ENCODE results near the gene CLDN18. TPM values are rescaled to one million over a fixed set of nuclear protein-coding genes. Genes with fewer than 3 reads are reported as not detected.

CLDN18 gene
- total and polyA plus RNA-seq, 10 of the 15 experiments (the other 5 are each of a cell fraction or from before 2014, with no cell fraction given) = 0.05 to 0.28 (median 0.18) TPM; not detected in 1

GRCh38 chr3:137988982-137989381 is 21.0 kb upstream of the CLDN18 start (continued):
- TF ChIP-seq, protein P1, sequence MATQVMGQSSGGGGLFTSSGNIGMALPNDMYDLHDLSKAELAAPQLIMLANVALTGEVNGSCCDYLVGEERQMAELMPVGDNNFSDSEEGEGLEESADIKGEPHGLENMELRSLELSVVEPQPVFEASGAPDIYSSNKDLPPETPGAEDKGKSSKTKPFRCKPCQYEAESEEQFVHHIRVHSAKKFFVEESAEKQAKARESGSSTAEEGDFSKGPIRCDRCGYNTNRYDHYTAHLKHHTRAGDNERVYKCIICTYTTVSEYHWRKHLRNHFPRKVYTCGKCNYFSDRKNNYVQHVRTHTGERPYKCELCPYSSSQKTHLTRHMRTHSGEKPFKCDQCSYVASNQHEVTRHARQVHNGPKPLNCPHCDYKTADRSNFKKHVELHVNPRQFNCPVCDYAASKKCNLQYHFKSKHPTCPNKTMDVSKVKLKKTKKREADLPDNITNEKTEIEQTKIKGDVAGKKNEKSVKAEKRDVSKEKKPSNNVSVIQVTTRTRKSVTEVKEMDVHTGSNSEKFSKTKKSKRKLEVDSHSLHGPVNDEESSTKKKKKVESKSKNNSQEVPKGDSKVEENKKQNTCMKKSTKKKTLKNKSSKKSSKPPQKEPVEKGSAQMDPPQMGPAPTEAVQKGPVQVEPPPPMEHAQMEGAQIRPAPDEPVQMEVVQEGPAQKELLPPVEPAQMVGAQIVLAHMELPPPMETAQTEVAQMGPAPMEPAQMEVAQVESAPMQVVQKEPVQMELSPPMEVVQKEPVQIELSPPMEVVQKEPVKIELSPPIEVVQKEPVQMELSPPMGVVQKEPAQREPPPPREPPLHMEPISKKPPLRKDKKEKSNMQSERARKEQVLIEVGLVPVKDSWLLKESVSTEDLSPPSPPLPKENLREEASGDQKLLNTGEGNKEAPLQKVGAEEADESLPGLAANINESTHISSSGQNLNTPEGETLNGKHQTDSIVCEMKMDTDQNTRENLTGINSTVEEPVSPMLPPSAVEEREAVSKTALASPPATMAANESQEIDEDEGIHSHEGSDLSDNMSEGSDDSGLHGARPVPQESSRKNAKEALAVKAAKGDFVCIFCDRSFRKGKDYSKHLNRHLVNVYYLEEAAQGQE (IDR thresholded peaks at IDR 0.05; ENCODE audit: low read depth, low read length) = no peak
- TF ChIP-seq, protein P2, sequence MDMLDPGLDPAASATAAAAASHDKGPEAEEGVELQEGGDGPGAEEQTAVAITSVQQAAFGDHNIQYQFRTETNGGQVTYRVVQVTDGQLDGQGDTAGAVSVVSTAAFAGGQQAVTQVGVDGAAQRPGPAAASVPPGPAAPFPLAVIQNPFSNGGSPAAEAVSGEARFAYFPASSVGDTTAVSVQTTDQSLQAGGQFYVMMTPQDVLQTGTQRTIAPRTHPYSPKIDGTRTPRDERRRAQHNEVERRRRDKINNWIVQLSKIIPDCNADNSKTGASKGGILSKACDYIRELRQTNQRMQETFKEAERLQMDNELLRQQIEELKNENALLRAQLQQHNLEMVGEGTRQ (IDR thresholded peaks at IDR 0.05; ENCODE audit: borderline replicate concordance, low read depth, low read length) = no peak
- TF ChIP-seq TAF1 (IDR thresholded peaks at IDR 0.05; ENCODE audit: borderline replicate concordance, low read depth, low read length) (0 out of 2 replicates have a peak, but pooled peaks have one; percentile 34), FOXM1 (IDR thresholded peaks at IDR 0.05; ENCODE audit: low read depth, low read length) (peak; percentile 76; the same call in 1 of the 2 replicates), IKZF2 (IDR thresholded peaks at IDR 0.05) (peak; percentile 83 to 87), NFXL1 (IDR thresholded peaks at IDR 0.05; ENCODE audit: borderline replicate concordance) (no peak), FOXK2 (IDR thresholded peaks at IDR 0.05) (no peak), NR2F1 (conservative IDR thresholded peaks at IDR 0.05) (peak; percentile 93), TCF12 (IDR thresholded peaks at IDR 0.05; ENCODE audit: low read depth, low read length) (peak; percentile 62; the same call in 1 of the 2 replicates), RBBP5 (conservative IDR thresholded peaks at IDR 0.05) (no peak), GABPA (IDR thresholded peaks at IDR 0.05; ENCODE audit: low read depth) (0 out of 2 replicates have a peak, but pooled peaks have one; percentile 24), IRF4 (IDR thresholded peaks at IDR 0.05; ENCODE audit: low read depth, low read length) (peak; percentile 89), ATF7 (IDR thresholded peaks at IDR 0.05; ENCODE audit: low read depth) (peak; percentile 67), MYB (IDR thresholded peaks at IDR 0.05; ENCODE audit: borderline replicate concordance, low read depth, low read length) (no peak), ZSCAN29 (IDR thresholded peaks at IDR 0.05) (no peak), PAX5 (IDR thresholded peaks at IDR 0.05; ENCODE audit: borderline replicate concordance, low read depth, low read length) (peak; percentile 83; the same call in 1 of the 2 replicates), RFX5 (IDR thresholded peaks at IDR 0.05; ENCODE audit: low read depth, low read length) (no peak), SPI1 (IDR thresholded peaks at IDR 0.05; ENCODE audit: borderline replicate concordance, insufficient read depth, low read depth, low read length) (no peak), ELK1 (IDR thresholded peaks at IDR 0.05; ENCODE audit: low read depth, low read length) (no peak), CREB1 (IDR thresholded peaks at IDR 0.05; ENCODE audit: low read depth) (peak; percentile 44; the same call in 1 of the 2 replicates)
- TF ChIP-seq, protein P3, sequence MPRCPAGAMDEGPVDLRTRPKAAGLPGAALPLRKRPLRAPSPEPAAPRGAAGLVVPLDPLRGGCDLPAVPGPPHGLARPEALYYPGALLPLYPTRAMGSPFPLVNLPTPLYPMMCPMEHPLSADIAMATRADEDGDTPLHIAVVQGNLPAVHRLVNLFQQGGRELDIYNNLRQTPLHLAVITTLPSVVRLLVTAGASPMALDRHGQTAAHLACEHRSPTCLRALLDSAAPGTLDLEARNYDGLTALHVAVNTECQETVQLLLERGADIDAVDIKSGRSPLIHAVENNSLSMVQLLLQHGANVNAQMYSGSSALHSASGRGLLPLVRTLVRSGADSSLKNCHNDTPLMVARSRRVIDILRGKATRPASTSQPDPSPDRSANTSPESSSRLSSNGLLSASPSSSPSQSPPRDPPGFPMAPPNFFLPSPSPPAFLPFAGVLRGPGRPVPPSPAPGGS (IDR thresholded peaks at IDR 0.05; ENCODE audit: borderline replicate concordance, insufficient read depth, low read depth, low read length, poor library complexity, severe bottlenecking) = peak; percentile 79
- TF ChIP-seq, protein P4, sequence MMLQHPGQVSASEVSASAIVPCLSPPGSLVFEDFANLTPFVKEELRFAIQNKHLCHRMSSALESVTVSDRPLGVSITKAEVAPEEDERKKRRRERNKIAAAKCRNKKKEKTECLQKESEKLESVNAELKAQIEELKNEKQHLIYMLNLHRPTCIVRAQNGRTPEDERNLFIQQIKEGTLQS (IDR thresholded peaks at IDR 0.05; ENCODE audit: borderline replicate concordance, extremely low read depth, low read depth, low read length) = no peak
- TF ChIP-seq, protein P5, sequence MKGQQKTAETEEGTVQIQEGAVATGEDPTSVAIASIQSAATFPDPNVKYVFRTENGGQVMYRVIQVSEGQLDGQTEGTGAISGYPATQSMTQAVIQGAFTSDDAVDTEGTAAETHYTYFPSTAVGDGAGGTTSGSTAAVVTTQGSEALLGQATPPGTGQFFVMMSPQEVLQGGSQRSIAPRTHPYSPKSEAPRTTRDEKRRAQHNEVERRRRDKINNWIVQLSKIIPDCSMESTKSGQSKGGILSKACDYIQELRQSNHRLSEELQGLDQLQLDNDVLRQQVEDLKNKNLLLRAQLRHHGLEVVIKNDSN (IDR thresholded peaks at IDR 0.05; ENCODE audit: borderline replicate concordance, extremely low read length, insufficient read depth, low read depth, low read length) = no peak

Data from GM12878 (cell line).